ENCODE results near the gene KRTAP2-2.
"Not testable (repeated sequence)": the region's sequence is repeated elsewhere in the genome, so short reads cannot be mapped to it uniquely, and the experiment has no call there.

KRTAP2-2 gene

DNA sequence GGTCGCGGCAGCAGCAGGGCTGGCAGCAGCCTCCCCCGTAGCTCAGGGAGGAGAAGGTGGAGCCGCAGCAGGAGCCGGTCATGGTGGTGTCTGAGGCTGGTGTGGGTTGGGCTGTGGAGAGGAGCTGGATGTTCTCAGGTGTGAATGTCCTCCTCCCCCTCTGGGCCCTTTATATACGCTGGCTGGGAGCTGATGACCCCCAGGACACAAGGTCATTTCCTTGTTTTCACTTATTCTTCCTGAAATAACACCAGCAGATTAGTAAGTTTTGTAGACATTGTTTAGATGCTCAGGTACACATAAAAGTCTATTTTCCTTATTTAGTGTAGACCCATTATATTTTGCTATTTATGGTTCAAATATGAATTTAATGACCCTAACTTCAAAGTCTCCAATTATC is at the start of gene KRTAP2-2:
TSS of gene KRTAP2-2 (minus strand) at position 101 of the 400 bp plus-strand sequence. CDS start at position 82, 19 bp downstream.
- not testable (repeated sequence) for DNase-seq

DNA sequence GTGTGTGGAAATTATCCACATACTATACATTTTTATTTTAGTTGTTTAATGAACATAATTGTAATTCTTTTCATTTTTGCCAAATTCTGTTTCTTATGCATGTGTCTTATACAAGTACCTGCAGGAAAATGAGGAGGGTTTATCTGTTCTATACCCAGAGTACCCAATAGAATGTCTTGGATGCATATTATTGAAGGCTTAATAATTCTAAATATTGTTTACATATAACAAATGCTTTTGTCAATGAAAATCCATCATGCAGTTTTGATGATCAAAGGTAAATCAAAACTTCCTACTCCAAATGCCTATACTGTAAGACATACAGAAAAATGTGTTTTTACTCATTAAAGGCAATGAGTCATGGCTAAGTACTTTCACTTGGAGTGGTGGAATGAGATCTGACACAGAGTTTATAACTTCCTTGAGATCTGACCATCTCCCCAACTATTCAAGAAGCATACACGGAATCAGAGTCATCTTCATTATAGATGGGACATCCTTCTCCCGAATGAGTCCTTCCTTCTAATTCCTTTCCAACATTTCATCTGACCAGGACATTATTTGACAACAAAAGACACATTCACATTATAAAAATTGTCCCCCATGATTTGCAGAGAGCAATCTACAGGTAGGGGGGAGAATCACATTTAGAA is 49.5 kb upstream of the KRTAP2-2 start:
- not testable (repeated sequence) for DNase-seq

DNA sequence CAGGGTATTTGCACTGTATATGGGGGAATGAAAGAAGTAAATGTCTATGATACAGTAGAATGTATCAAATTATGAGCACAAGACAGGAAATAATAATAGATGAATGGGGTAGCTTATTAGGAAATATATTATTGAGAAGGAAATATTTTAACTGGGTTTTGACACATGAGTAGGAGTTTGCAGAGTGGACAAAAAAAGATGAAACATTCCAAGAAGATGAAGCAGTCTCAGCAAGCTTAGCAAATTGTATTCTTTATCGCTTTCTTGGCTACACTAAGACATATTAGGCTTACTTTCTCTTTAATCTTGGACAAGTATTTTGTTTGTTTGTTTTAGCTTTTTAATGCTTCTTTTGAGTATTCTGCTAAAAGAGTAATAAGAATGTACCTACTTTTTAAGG is 48.9 kb upstream of the KRTAP2-2 start:
- no peak for DNase-seq

DNA sequence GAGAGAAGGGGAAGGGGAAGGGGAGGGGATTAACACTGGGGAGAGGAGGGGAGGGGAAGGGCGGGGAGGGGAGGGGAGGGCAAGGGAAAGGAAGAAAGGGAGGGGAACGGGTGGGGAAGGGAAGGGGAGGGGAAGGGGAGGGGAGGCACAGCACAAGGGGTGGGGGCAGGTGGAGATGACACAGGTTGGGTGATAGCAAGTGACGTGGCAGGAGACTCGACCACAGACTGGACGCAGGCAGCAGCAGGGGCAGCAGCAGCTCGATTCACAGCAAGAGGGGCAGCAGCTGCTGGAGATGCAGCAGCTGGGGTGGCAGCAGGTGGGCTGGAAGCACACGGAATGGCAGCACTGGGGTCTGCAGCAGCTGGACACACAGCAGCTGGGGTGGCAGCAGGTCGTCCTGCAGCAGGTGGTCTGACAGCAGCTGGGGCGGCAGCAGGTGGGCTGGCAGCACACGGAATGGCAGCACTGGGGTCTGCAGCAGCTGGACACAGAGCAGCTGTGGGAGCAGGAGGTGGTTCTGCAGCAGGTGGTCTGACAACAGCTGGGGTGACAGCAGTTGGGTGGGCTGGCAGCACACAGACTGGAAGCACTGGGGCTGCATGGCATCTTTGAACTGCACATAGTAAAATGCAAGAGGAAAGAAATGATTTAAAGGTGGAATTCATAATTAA is 46.7 kb upstream of the KRTAP2-2 start, which contains the start of gene KRTAP4-16:
TSS of gene KRTAP4-16 (minus strand) at position 624 of the 674 bp plus-strand sequence. CDS start at position 624, 0 bp downstream.
- DNase-seq: no peak

DNA sequence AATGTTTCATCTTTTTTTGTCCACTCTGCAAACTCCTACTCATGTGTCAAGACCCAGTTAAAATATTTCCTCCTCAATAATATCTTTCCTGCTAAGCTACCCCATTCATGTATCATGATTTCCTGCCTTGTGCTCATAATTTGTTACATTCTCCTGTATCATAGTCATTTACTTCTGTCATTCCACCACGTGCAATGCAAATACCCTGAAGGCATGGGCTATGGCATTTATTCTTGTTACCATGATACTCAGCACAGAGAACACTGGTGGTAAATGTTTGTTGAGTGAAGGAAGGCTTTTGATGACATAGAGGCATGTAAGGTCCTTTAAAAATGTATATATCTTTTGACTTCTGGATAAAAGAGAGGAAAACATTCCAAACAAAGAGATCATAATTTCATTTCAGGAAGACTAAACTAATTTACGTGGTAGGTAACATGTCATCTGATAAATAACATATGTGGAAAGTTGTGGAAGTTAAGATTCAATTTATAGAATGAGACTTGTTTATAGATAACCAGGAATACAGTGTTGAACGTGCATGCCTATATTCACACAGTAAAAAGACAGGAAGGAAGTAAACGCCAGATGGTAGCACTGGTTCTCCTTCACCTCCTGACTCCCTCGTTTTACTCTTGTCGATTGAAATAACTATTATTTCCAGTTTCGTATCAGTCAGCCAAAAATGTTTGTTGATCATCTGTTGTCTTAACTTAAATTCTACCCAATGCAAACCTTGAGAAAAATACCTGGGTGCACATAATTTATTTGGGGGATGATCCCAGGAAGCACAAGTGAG is 44.9 kb upstream of the KRTAP2-2 start:
- not testable (repeated sequence) for DNase-seq

GRCh38 chr17:41098481-41098880 is 43.5 kb upstream of the KRTAP2-2 start:
- DNase-seq: no peak

- no peak for DNase-seq
Measured at GRCh38 chr17:41098042-41098441, 43.0 kb upstream of the KRTAP2-2 start, which contains the start of gene KRTAP4-8. KRTAP4-8 (minus strand) TSS chr17:41098142; CDS start chr17:41098084, 58 bp downstream.

- no peak for DNase-seq
Measured at GRCh38 chr17:41096055-41096454, 41.0 kb upstream of the KRTAP2-2 start.

GRCh38 chr17:41088760-41089352 is 33.8 kb upstream of the KRTAP2-2 start:
- DNase-seq: not testable (repeated sequence)

DNA sequence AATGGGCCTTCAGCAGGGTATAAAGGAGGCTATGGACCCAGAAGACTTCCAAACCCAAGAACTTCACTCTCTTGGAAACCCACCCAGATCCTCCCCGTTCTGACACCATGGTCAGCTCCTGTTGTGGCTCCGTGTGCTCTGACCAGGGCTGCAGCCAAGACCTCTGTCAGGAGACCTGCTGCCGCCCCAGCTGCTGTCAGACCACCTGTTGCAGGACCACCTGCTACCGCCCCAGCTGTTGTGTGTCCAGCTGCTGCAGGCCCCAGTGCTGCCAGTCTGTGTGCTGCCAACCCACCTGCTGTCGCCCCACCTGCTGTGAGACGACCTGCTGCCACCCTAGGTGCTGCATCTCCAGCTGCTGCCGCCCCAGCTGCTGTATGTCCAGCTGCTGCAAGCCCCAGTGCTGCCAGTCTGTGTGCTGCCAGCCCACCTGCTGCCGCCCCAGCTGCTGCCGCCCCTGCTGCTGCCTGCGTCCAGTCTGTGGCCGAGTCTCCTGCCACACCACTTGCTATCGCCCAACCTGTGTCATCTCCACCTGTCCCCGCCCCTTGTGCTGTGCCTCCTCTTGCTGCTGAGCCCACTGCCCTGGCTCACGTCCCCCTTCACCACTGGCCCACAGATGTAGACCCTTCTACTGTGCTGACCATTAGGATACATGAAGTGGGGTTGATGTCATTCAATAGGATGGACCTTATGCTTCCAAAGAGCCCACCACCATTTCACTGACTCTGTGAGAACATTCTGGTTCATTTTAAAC is 29.2 kb upstream of the KRTAP2-2 start, which contains the start of gene KRTAP4-7:
TSS of gene KRTAP4-7 (plus strand) at position 51 of the 757 bp plus-strand sequence. CDS start at position 108, 57 bp downstream.
- DNase-seq: not testable (repeated sequence)

GRCh38 chr17:41083427-41083826 is 28.4 kb upstream of the KRTAP2-2 start:
- not testable (repeated sequence) for DNase-seq

DNA sequence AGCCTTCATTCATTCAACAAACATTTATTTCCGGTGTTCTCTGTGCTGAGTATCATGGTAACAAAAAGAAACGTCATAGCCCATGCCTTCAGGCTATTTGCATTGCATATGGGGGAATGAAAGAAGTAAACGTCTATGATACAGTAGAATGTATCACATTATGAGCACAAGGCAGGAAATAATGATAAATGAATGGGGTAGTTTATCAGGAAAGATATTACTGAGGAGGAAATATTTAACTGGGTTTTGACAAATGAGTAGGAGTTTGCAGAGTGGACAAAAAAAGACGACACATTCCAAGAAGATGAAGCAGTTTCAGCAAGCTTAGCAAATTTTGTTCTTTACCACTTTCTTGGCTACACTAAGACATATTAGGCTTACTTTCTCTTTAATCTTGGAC is 27.6 kb upstream of the KRTAP2-2 start:
- no peak for DNase-seq

DNA sequence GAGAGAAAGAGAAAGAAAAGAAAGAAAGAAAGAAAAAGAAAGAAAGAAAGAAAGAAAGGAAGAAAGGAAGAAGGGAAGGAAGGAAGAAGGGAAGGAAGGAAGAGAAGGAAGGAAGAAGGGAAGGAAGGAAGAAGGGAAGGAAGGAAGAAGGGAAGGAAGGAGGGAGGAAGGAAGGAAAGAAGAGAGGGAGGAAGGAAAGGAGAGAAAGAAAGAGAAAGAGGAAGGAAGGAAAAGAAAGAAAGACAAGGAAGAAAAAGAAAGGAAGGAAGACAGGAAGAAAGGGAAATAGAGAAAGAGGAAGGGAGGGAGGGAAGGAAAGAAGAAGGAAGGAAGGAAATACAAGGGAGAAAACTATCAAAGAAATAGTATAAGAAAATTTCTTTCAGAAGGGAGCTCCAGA is 21.8 kb upstream of the KRTAP2-2 start:
- DNase-seq: no peak

- DNase-seq: no peak
Measured at GRCh38 chr17:41073676-41074075, 18.6 kb upstream of the KRTAP2-2 start.

GRCh38 chr17:41071606-41072360 is 16.8 kb upstream of the KRTAP2-2 start:
- no peak for DNase-seq

- DNase-seq: no peak
Measured at GRCh38 chr17:41069031-41069430, 14.0 kb upstream of the KRTAP2-2 start.

GRCh38 chr17:41067281-41067680 is 12.3 kb upstream of the KRTAP2-2 start:
- DNase-seq: no peak

DNA sequence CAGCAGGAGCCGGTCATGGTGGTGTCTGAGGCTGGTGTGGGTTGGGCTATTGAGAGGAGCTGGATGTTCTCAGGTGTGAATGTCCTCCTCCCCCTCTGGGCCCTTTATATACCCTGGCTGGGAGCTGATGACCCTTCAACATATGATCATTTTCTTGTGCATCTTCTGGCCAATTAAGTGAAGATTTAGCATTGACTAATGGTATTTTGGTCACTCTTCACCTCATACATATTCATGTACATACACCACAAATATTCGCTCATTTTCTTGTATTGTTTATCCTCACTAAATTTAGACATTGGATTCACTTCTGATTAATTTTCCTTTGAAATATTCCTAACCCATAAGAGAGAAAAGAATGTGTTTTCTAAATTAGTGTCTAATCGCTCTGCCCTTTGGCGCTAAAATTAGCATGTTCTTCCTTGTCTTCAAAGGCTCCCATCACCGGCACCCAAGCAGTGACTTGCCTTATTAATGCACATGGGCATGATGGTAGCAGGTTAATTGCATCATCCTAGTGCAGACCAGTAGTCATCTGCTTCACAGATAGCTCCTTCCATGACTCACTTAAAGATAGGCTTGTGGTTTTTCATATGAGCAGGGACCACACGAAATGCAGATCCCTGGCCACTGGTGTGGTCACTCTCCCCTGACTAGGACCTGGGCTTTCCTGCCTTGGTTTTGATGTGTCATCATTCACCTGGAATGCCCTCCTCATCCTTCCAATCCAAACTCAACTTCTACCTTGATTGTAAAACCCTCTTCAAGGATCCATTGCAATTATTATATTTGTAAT is 11.0 kb upstream of the KRTAP2-2 start, which contains the start of gene KRTAP2-4:
TSS of gene KRTAP2-4 (minus strand) at position 51 of the 796 bp plus-strand sequence. CDS start at position 17, 34 bp downstream.
- no peak for DNase-seq

DNA sequence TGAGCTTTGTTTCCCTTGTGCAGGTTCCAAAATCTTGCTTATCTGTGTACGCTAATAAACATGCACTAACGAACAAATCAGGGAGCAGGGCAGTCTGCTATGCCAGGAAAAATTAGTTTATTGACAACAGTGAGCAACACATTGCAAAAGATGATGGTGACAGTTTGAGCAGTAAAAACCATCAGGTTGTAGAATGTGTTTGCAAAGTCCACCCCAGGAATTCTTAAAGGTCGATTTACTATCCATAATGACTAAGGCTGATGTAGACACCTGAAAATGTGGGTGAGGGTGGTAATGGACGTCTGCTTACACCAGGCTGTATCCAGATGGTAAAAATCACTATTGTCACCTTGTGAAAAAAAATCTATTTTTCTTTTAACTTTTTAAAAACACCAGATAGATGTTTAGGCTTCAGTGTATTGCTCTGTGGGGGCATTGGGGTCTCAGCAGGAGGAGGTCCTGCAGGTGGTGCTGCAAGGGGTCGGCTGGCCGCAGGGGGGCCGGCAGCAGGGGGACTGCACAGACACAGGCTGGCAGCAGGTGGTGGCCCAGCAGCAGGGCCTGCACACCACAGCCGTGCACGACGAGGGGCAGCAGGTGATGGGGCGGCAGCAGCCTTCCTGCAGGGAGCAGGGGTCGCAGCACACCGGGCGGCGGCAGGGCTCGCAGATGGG is 10.1 kb upstream of the KRTAP2-2 start:
- not testable (repeated sequence) for DNase-seq

DNA sequence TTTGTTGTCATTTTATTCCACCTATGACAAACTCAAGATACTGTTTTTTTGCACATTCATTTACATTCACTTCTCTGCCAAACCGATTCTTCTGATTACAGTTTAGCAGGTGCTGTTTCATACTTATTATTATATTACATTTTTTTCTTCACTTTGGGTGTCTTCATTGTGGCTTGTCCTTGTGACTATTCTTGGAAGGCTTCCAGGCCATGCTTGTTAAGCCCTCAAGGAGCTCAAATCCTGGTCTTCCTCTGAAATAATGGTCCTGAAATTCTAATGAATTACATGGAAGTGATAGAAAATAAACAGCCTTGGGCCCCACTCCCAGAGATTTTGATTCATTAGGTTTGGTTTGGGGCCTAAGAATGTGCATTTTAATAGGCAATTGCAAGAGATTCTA is 9.3 kb upstream of the KRTAP2-2 start:
- no peak for DNase-seq
